Transverse colon (tissue), 4 donors: Measurements from ENCODE around the gene DENND6B.

Source experiments
- CTCF ChIP-seq, 5 experiments: fragments of 200-600 bp in 3 of 5; fragments of 450-650 bp in 2 of 5; sonication (generic) in 3 of 5; IDR thresholded peaks; 1 replicate in 2 of 5; 2 replicates in 3 of 5; pipeline ENCODE4 v1.5.1; 2016 to 2017; ENCODE audit warnings: antibody characterized with exemption in 5 of 5, inconsistent platforms in 3 of 5, mild to moderate bottlenecking in 2 of 5, moderate library complexity in 1 of 5
- POLR2AphosphoS5 ChIP-seq, 3 donors: sonication (generic); formaldehyde crosslinking; IDR thresholded peaks; one replicate each; pipeline ENCODE4 v1.6.1; 2016; ENCODE audit warnings: antibody characterized with exemption in 3 of 3

- TF ChIP-seq POLR2AphosphoS5 (IDR thresholded peaks at IDR 0.05) = no peak
- TF ChIP-seq CTCF (IDR thresholded peaks at IDR 0.05) = no peak
Measured at GRCh38 chr22:50302564-50302963, 24.2 kb downstream of the DENND6B start.
